ENCODE measurements around the gene INPP5D. TPM values are rescaled to one million over a fixed set of nuclear protein-coding genes. Genes with fewer than 3 reads are reported as not detected.
A peak's percentile ranks its signal among the peaks of the same experiment; 100 is the strongest.

INPP5D gene
- total RNA-seq, 1 donor from 2014 or later: 14.7 TPM

- Histone ChIP-seq H3K27me3 (ENCODE audit: insufficient read depth, low read length) (no peaks in the 10 kb centered on the region), H3K4me1 (ENCODE audit: insufficient read depth, low read length) (peaks cover 25% of the 10 kb centered on the region), H4K20me1 (ENCODE audit: insufficient read depth, low read length) (peaks cover 16% of the 10 kb centered on the region), H2AFZ (ENCODE audit: low read depth, low read length) (no peak overlapping the region), H3K4me3 (ENCODE audit: insufficient read depth, low read depth, low read length) (no peak overlapping the region), H3K9ac (ENCODE audit: low read length) (no peak overlapping the region), H3K9me3 (ENCODE audit: insufficient read depth, low read depth, low read length) (no peaks in the 10 kb centered on the region), H3K79me2 (ENCODE audit: insufficient read depth, low read length) (no peaks in the 10 kb centered on the region), H3K4me2 (ENCODE audit: low read length) (no peak overlapping the region), H3K36me3 (ENCODE audit: insufficient read depth, low read length) (no peaks in the 10 kb centered on the region), H3K27ac (ENCODE audit: low read depth, low read length) (no peak overlapping the region)
- TF ChIP-seq, protein P1, sequence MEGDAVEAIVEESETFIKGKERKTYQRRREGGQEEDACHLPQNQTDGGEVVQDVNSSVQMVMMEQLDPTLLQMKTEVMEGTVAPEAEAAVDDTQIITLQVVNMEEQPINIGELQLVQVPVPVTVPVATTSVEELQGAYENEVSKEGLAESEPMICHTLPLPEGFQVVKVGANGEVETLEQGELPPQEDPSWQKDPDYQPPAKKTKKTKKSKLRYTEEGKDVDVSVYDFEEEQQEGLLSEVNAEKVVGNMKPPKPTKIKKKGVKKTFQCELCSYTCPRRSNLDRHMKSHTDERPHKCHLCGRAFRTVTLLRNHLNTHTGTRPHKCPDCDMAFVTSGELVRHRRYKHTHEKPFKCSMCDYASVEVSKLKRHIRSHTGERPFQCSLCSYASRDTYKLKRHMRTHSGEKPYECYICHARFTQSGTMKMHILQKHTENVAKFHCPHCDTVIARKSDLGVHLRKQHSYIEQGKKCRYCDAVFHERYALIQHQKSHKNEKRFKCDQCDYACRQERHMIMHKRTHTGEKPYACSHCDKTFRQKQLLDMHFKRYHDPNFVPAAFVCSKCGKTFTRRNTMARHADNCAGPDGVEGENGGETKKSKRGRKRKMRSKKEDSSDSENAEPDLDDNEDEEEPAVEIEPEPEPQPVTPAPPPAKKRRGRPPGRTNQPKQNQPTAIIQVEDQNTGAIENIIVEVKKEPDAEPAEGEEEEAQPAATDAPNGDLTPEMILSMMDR (IDR thresholded peaks at IDR 0.05; ENCODE audit: insufficient read depth, low read depth, low read length): no peak
- no peak for TF ChIP-seq EZH2 (IDR thresholded peaks at IDR 0.05; ENCODE audit: insufficient read depth, low read length)
- Mint-ChIP-seq H3K36me3 (ENCODE audit: low read depth, unreplicated experiment) (no peaks in the 10 kb centered on the region), H3K4me1 (ENCODE audit: low read depth, unreplicated experiment) (peaks cover 19% of the 10 kb centered on the region), H3K27me3 (ENCODE audit: low read depth, unreplicated experiment) (peaks cover 3% of the 10 kb centered on the region), H3K27ac (ENCODE audit: unreplicated experiment) (no peak overlapping the region), H3K9me3 (ENCODE audit: unreplicated experiment) (peaks cover 1% of the 10 kb centered on the region), H3K4me3 (ENCODE audit: unreplicated experiment) (no peak overlapping the region)
- DNase-seq (ENCODE audit: low read depth) (no peak), FAIRE-seq (no peak)
Observed at GRCh38 chr2:233213975-233214374, 153.8 kb downstream of the INPP5D start.

- no peak for DNase-seq (ENCODE audit: low read depth)
- H4K20me1 ChIP-seq (ENCODE audit: insufficient read depth, low read length): no peaks in the 10 kb centered on the region
- H3K4me2 ChIP-seq (ENCODE audit: low read length): no peak overlapping the region
- Mint-ChIP-seq H3K4me1 (ENCODE audit: low read depth, unreplicated experiment) (no peaks in the 10 kb centered on the region), H3K36me3 (ENCODE audit: low read depth, unreplicated experiment) (no peaks in the 10 kb centered on the region), H3K27ac (ENCODE audit: unreplicated experiment) (peak overlapping the region; percentile 49), H3K4me3 (ENCODE audit: unreplicated experiment) (no peak overlapping the region), H3K27me3 (ENCODE audit: low read depth, unreplicated experiment) (peaks cover 16% of the 10 kb centered on the region), H3K9me3 (ENCODE audit: unreplicated experiment) (peaks cover 1% of the 10 kb centered on the region)
- TF ChIP-seq, protein P1 (IDR thresholded peaks at IDR 0.05; ENCODE audit: insufficient read depth, low read depth, low read length): no peak
- TF ChIP-seq EZH2 (IDR thresholded peaks at IDR 0.05; ENCODE audit: insufficient read depth, low read length): no peak
- peaks cover 2% of the 10 kb centered on the region for H3K27me3 ChIP-seq (ENCODE audit: insufficient read depth, low read length)
- H3K27ac ChIP-seq (ENCODE audit: low read depth, low read length): no peak overlapping the region
- no peak for FAIRE-seq
- H3K36me3 ChIP-seq (ENCODE audit: insufficient read depth, low read length): no peaks in the 10 kb centered on the region
- H3K9ac ChIP-seq (ENCODE audit: low read length): no peak overlapping the region
- H3K79me2 ChIP-seq (ENCODE audit: insufficient read depth, low read length): no peaks in the 10 kb centered on the region
- H3K4me3 ChIP-seq (ENCODE audit: insufficient read depth, low read depth, low read length): no peak overlapping the region
- H3K4me1 ChIP-seq (ENCODE audit: insufficient read depth, low read length): no peaks in the 10 kb centered on the region
- H2AFZ ChIP-seq (ENCODE audit: low read depth, low read length): no peak overlapping the region
- no peaks in the 10 kb centered on the region for H3K9me3 ChIP-seq (ENCODE audit: insufficient read depth, low read depth, low read length)
Observed at GRCh38 chr2:233217892-233218377, 157.8 kb downstream of the INPP5D start.

DNA sequence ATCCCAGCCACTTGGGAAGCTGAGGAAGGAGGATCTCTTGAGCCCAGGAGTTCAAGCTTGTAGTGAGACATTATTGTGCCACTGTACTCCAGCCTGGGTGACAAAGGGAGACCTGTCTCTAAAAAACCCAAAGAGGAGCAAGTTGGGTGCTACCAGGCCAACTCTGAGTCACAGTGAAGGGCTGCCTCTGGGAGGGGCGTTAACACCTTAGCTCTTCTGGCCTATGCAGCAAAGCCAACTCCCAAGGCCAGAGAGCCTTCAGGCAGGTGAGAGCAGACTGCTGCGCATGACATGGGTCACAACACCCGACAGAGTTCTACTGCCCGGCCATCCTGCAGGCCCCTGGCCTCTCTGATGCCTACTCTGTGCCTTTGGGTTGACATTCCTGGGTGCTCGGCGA, 158.7 kb downstream of the INPP5D start:
- Mint-ChIP-seq H3K4me3 (ENCODE audit: unreplicated experiment) (no peak overlapping the region), H3K9me3 (ENCODE audit: unreplicated experiment) (peaks cover 1% of the 10 kb centered on the region), H3K27me3 (ENCODE audit: low read depth, unreplicated experiment) (peaks cover 15% of the 10 kb centered on the region), H3K27ac (ENCODE audit: unreplicated experiment) (no peak overlapping the region), H3K36me3 (ENCODE audit: low read depth, unreplicated experiment) (no peaks in the 10 kb centered on the region), H3K4me1 (ENCODE audit: low read depth, unreplicated experiment) (no peaks in the 10 kb centered on the region)
- no peaks in the 10 kb centered on the region for H3K79me2 ChIP-seq (ENCODE audit: insufficient read depth, low read length)
- no peak for FAIRE-seq
- H3K9ac ChIP-seq (ENCODE audit: low read length): no peak overlapping the region
- TF ChIP-seq, protein P1 (IDR thresholded peaks at IDR 0.05; ENCODE audit: insufficient read depth, low read depth, low read length): no peak
- no peak for TF ChIP-seq EZH2 (IDR thresholded peaks at IDR 0.05; ENCODE audit: insufficient read depth, low read length)
- no peak for DNase-seq (ENCODE audit: low read depth)
- no peaks in the 10 kb centered on the region for H4K20me1 ChIP-seq (ENCODE audit: insufficient read depth, low read length)
- H3K4me3 ChIP-seq (ENCODE audit: insufficient read depth, low read depth, low read length): no peak overlapping the region
- H3K27ac ChIP-seq (ENCODE audit: low read depth, low read length): no peak overlapping the region
- H2AFZ ChIP-seq (ENCODE audit: low read depth, low read length): no peak overlapping the region
- H3K4me1 ChIP-seq (ENCODE audit: insufficient read depth, low read length): no peaks in the 10 kb centered on the region
- no peaks in the 10 kb centered on the region for H3K36me3 ChIP-seq (ENCODE audit: insufficient read depth, low read length)
- H3K4me2 ChIP-seq (ENCODE audit: low read length): no peak overlapping the region
- peaks cover 2% of the 10 kb centered on the region for H3K27me3 ChIP-seq (ENCODE audit: insufficient read depth, low read length)
- no peaks in the 10 kb centered on the region for H3K9me3 ChIP-seq (ENCODE audit: insufficient read depth, low read depth, low read length)
